GM12878 (cell line): ENCODE results near the gene SELENOM. TPM values are rescaled to one million over a fixed set of nuclear protein-coding genes. Genes with fewer than 3 reads are reported as not detected.

Experiments used
- ATAC-seq: fragments of 200-7000 bp; cut with Tn5 transposase; 3 replicates; pipeline ENCODE4 v1.9.1; 2020; ENCODE audit warnings: mild to moderate bottlenecking, moderate library complexity
- BruUV-seq: library from RNA; stranded (reverse); fragments of 400-500 nt; replicated peaks from 2 replicates; lab custom pipeline; 2021; lab: Mats Ljungman, UMichigan
- CTCF ChIA-PET: fragments of 300-600 bp; sonication (Branson Sonifier 250); formaldehyde crosslinking; extraction: SDS; loops from one replicate; lab custom pipeline; 2021; ENCODE audit warnings: inconsistent platforms; lab: Yijun Ruan, JAX
- POLR2A ChIA-PET: fragments of 350-600 bp; formaldehyde crosslinking; extraction: SDS; loops from one replicate; lab custom pipeline; 2021; ENCODE audit warnings: inconsistent platforms; lab: Charles Lee
- RAD21 ChIA-PET: fragments of 300-600 bp; sonication (Branson Sonifier 250); formaldehyde crosslinking; loops from one replicate; lab custom pipeline; 2023; ENCODE audit warnings: antibody characterized with exemption; ENCODE audit not compliant: unreplicated experiment; lab: Charles Lee
- SMC1A ChIA-PET: fragments of 300-600 bp; sonication (Branson Sonifier 250); formaldehyde crosslinking; loops from one replicate; lab custom pipeline; 2023; ENCODE audit not compliant: unreplicated experiment, uncharacterized antibody; lab: Charles Lee
- DNase-seq: peaks from one replicate; pipeline ENCODE4 v3.0.0-alpha.2; 2011; ENCODE audit warnings: low read depth, low spot score
- FAIRE-seq: peaks from 3 replicates; lab custom pipeline; 2011; peaks lifted over from hg19 to GRCh38; lab: Jason Lieb, UNC
- H2AFZ ChIP-seq: 2 replicates; pipeline ENCODE4 v1.6.0; 2011; ENCODE audit warnings: low read depth, low read length, control low read depth; ENCODE audit not compliant: control insufficient read depth
- H3K27ac ChIP-seq: 2 replicates; pipeline ENCODE4 v1.5.1; 2011; ENCODE audit warnings: control low read depth; ENCODE audit not compliant: control insufficient read depth, insufficient read depth
- H3K27me3 ChIP-seq, 2 experiments: replicated peaks in 1 of 2; 2 replicates each; pipeline versions ENCODE4 v1.6.0 to v1.6.1; 2011; ENCODE audit warnings: low read length in 1 of 2; ENCODE audit not compliant: control insufficient read depth in 2 of 2, insufficient read depth in 2 of 2
- H3K36me3 ChIP-seq, 2 experiments: 2 replicates each; pipeline ENCODE4 v1.5.1; 2011; ENCODE audit warnings: low read length in 1 of 2; ENCODE audit not compliant: control insufficient read depth in 2 of 2, insufficient read depth in 2 of 2
- H3K4me1 ChIP-seq: 2 replicates; pipeline ENCODE4 v1.6.1; 2011; ENCODE audit warnings: mild to moderate bottlenecking, low read length, moderate library complexity, mixed read lengths; ENCODE audit not compliant: control insufficient read depth, insufficient read depth
- H3K4me2 ChIP-seq: 2 replicates; pipeline ENCODE4 v1.6.0; 2011; ENCODE audit warnings: control low read depth; ENCODE audit not compliant: control insufficient read depth, insufficient read depth
- H3K4me3 ChIP-seq: fragments of 200-600 bp; sonication (generic); 2 replicates; pipeline ENCODE4 v1.5.1; 2016
- H3K79me2 ChIP-seq: 2 replicates; pipeline ENCODE4 v1.6.0; 2011; ENCODE audit warnings: low read length; ENCODE audit not compliant: control insufficient read depth, insufficient read depth
- H3K9ac ChIP-seq: 2 replicates; pipeline ENCODE4 v1.8.0; 2011; ENCODE audit warnings: low read length, control low read depth, mixed read lengths; ENCODE audit not compliant: control insufficient read depth, insufficient read depth
- H3K9me3 ChIP-seq: replicated peaks from 3 replicates; pipeline ENCODE4 v1.5.1; 2011; ENCODE audit warnings: mild to moderate bottlenecking, low read length; ENCODE audit not compliant: control insufficient read depth, insufficient read depth
- H4K20me1 ChIP-seq: 2 replicates; pipeline ENCODE4 v1.6.0; 2011; ENCODE audit not compliant: control insufficient read depth, insufficient read depth
- BMI1 ChIP-seq: fragments of 450-650 bp; IDR thresholded peaks from 2 replicates; pipeline ENCODE4 v1.6.1; 2016; ENCODE audit warnings: mild to moderate bottlenecking, moderate library complexity, borderline replicate concordance
- CBX5 ChIP-seq: sonication (generic); IDR thresholded peaks from 2 replicates; pipeline ENCODE4 v1.6.1; 2016; ENCODE audit warnings: low read depth, moderate library complexity, mild to moderate bottlenecking, inconsistent platforms
- CHD2 ChIP-seq: IDR thresholded peaks from 2 replicates; pipeline ENCODE4 v1.6.1; 2011; ENCODE audit warnings: low read depth, low read length, improper control_type of control experiment, borderline replicate concordance
- CREM ChIP-seq: IDR thresholded peaks from 2 replicates; pipeline ENCODE4 v1.6.1; 2014; ENCODE audit warnings: antibody characterized with exemption, low read depth
- FOXM1 ChIP-seq: IDR thresholded peaks from 2 replicates; pipeline ENCODE4 v1.6.1; 2012; ENCODE audit warnings: low read depth, mild to moderate bottlenecking, inconsistent platforms, low read length, moderate library complexity
- GABPA ChIP-seq: IDR thresholded peaks from 2 replicates; pipeline ENCODE4 v1.6.1; 2014; ENCODE audit warnings: antibody characterized with exemption, low read depth, mild to moderate bottlenecking, inconsistent platforms
- KDM1A ChIP-seq: fragments of 200-600 bp; sonication (generic); IDR thresholded peaks from 2 replicates; pipeline ENCODE4 v1.6.1; 2016; ENCODE audit warnings: borderline replicate concordance
- MYB ChIP-seq: fragments of 150-350 bp; IDR thresholded peaks from 2 replicates; pipeline ENCODE4 v1.6.1; 2014; ENCODE audit warnings: mild to moderate bottlenecking, low read depth, low read length, borderline replicate concordance
- NBN ChIP-seq: fragments of 450-650 bp; IDR thresholded peaks from 2 replicates; pipeline ENCODE4 v1.6.1; 2016
- NRF1 ChIP-seq: conservative IDR thresholded peaks from 2 replicates; pipeline ENCODE4 v1.6.1; 2011; ENCODE audit warnings: mild to moderate bottlenecking, low read depth, low read length, improper control_type of control experiment
- RCOR1 ChIP-seq: conservative IDR thresholded peaks from 2 replicates; pipeline ENCODE4 v1.6.1; 2012; ENCODE audit warnings: low read depth, low read length, improper control_type of control experiment
- SIX5 ChIP-seq: IDR thresholded peaks from 2 replicates; pipeline ENCODE4 v1.6.1; 2011; ENCODE audit warnings: mild to moderate bottlenecking, low read depth, low read length, moderate library complexity; ENCODE audit not compliant: severe bottlenecking
- TBL1XR1 ChIP-seq: IDR thresholded peaks from 2 replicates; pipeline ENCODE4 v1.6.1; 2012; ENCODE audit warnings: low read depth, low read length, improper control_type of control experiment
- ZNF207 ChIP-seq: fragments of 450-650 bp; IDR thresholded peaks from 2 replicates; pipeline ENCODE4 v1.6.1; 2014; ENCODE audit warnings: antibody characterized with exemption, mild to moderate bottlenecking, borderline replicate concordance
- ZNF274 ChIP-seq: IDR thresholded peaks from one replicate; pipeline ENCODE4 v1.8.0; 2011; ENCODE audit not compliant: insufficient read length, insufficient read depth
- ZNF384 ChIP-seq: IDR thresholded peaks from 2 replicates; pipeline ENCODE4 v1.6.1; 2012; ENCODE audit warnings: low read depth, mild to moderate bottlenecking, low read length, improper control_type of control experiment, borderline replicate concordance
- WGBS: methylation state at CpG from one replicate; pipeline ENCODE4 v1.1.6; 2016; ENCODE audit warnings: low lambda C conversion rate; ENCODE audit not compliant: insufficient replicate concordance, insufficient coverage; ENCODE audit errors: missing lambda C conversion rate; 5-methylcytosine and 5-hydroxymethylcytosine counted together
- in situ Hi-C: fragments of 300-500 bp; cut with MboI; formaldehyde crosslinking; loops from 9 replicates; pipeline ENCODE4 v1.14.3; 2018; ENCODE audit warnings: mixed read lengths
- intact Hi-C: fragments of 100-400 bp; cut with micrococcal nuclease; formaldehyde crosslinking; loops from one replicate; pipeline ENCODE4 v1.14.2; 2022; ENCODE audit not compliant: unreplicated experiment
- polyA plus RNA-seq, 11 experiments: library from polyadenylated mRNA; depleted of rRNA in 4 of 11; unstranded in 6 of 11; stranded (reverse) in 5 of 11; fragments of >200 nt; fragmentation: Nextera tagmentation in 4 of 11; fragmentation: Illumina TruSeq in 1 of 11; extraction: Ambion mirVana in 4 of 11; extraction: Trizol in 1 of 11; gene quantifications; 1 replicate in 1 of 11; 2 replicates in 10 of 11; pipeline versions ENCODE4 v1.2.1 to v1.2.3, GENCODE V29; 2011 to 2016; ENCODE audit warnings: inconsistent platforms in 2 of 11, missing spikeins in 2 of 11, low read depth in 1 of 11
- total RNA-seq, 4 experiments: library from RNA; depleted of rRNA in 3 of 4; stranded (reverse); fragments of >200 nt in 3 of 4; fragmentation: Illumina TruSeq in 1 of 4; extraction: Trizol in 1 of 4; gene quantifications; 2 replicates each; pipeline versions ENCODE4 v1.2.1 to v1.2.3, GENCODE V29; 2013 to 2021

Gene SELENOM
- total and polyA plus RNA-seq, 10 of the 15 experiments (the other 5 are each of a cell fraction or from before 2014, with no cell fraction given): 0.80 to 8.3 (median 2.0) TPM

DNA sequence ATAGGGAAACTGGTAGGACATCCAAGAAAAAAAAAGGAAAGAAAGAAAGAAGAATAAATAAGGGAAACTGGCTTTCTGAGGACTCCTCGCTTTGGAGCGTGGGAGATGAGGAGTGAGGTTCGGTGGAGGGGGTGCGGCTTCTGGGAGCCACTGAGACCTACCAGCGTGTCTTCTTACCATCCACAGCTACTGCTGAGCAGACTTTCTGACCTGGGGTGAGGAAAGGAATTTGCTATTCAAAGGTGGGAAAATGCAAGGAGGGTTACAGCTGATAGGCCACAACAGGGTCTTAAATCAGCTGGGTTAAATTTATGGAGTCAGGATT is 488 bp upstream of the SELENOM start (continued):
- no peak for TF ChIP-seq FOXM1

DNA sequence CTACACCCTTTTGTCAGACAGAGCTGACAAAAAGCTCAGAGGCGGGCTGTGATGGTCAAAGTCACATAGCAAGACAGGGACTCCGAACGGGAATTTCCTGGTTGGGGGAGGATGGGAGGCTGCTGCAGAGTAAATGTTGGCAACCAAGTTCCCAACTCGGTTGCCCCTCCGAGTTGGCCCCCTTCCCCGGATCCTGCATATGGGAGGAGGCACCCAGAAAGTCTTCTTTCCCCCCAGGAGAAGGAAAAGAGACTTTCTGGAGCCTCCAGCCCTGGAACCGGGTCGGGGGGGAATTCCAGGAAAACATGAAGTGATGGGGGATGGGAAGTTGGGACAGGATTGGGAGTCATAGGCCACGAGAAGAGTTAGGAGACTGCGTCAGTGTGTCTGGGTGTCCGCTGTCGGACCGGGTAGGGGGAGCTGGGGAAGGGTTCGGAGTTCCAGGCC is 614 bp downstream of the SELENOM start:
- H3K4me1 ChIP-seq: no peaks in the 10 kb centered on the region; the same call in 1 of the 2 replicates
- intact Hi-C loops (loop anchor here (5.0 kb wide), 1 partner anchor 166 kb away; no protein-coding TSS in a partner anchor), in situ Hi-C loops (no loop called here)
- H3K4me3 ChIP-seq: no peak overlapping the region
- TF ChIP-seq NRF1: no peak
- SMC1A ChIA-PET: interaction anchor here (1.0 kb wide), 1 partner anchor 125 kb away, joined by 3 read pairs; no protein-coding TSS in a partner anchor
- no peaks in the 10 kb centered on the region for H4K20me1 ChIP-seq
- RAD21 ChIA-PET: interaction anchor here (0.6 to 2.1 kb wide), 3 partner anchors 21 to 107 kb away, joined by 3 to 6 read pairs (median 3); no protein-coding TSS in a partner anchor
- FAIRE-seq: no peak
- peak overlapping the region; percentile 51; the same call in 1 of the 2 replicates for H3K9ac ChIP-seq
- no peaks in the 10 kb centered on the region for H3K27me3 ChIP-seq
- POLR2A ChIA-PET: no interaction called here
- no peak for DNase-seq
- no TSS peak for BruUV-seq
- no peaks in the 10 kb centered on the region for H3K36me3 ChIP-seq
- H3K79me2 ChIP-seq: no peaks in the 10 kb centered on the region
- H2AFZ ChIP-seq: no peak overlapping the region; the same call in 1 of the 2 replicates
- CTCF ChIA-PET: interaction anchor here (0.8 to 3.4 kb wide), 6 partner anchors 22 to 166 kb away, joined by 3 to 19 read pairs (median 8); no protein-coding TSS in a partner anchor
- H3K27ac ChIP-seq: no peak overlapping the region
- 85% methylated on average over 14 of the region's 14 CpGs for WGBS
- no peaks in the 10 kb centered on the region for H3K9me3 ChIP-seq
- H3K4me2 ChIP-seq: peak overlapping the region; percentile 83; the same call in 1 of the 2 replicates
- ATAC-seq: no peak

DNA sequence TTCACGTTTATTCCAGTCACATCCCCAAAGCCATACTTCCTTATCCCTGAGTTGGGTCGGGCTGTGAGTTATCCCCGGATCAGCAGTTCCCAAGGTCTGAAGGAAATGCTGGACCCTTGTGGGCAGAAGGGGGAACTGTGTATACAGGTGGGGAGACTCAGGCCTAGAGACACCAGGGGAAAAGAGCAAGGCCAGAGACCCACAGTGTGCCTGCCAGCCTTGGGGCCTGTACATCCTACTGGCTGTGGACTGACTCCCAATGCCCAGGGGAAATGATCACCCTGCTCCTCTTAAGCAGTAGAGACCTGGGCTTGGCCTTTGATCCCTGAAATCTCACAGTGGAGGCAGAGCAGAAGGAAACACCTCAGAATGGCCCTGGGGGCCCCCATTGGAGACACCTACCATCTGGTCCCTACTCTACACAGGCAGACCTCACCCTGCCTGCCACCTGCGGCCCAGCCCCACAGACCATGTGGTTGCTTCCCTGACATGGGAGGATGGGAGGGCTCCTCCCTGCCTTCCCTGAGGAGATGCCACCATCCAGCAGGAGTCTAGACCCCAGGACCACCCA is 1.3 kb downstream of the SELENOM start:
- Histone ChIP-seq H3K27ac (no peak overlapping the region), H3K9ac (no peak overlapping the region), H3K27me3 (no peaks in the 10 kb centered on the region), H3K36me3 (no peaks in the 10 kb centered on the region), H3K4me3 (no peak overlapping the region), H3K4me1 (no peaks in the 10 kb centered on the region; the same call in 1 of the 2 replicates), H2AFZ (no peak overlapping the region), H3K79me2 (no peaks in the 10 kb centered on the region), H4K20me1 (no peaks in the 10 kb centered on the region), H3K9me3 (no peaks in the 10 kb centered on the region), H3K4me2 (no peak overlapping the region)
- no peak for ATAC-seq
- DNase-seq: no peak
- ChIA-PET SMC1A (no interaction called here), CTCF (interaction anchor here (2.6 to 3.4 kb wide), 2 partner anchors 22 to 167 kb away, joined by 12 to 15 read pairs; no protein-coding TSS in a partner anchor), POLR2A (no interaction called here), RAD21 (no interaction called here)
- BruUV-seq: no TSS peak
- intact Hi-C loops: loop anchor here (5.0 kb wide), 1 partner anchor 166 kb away; no protein-coding TSS in a partner anchor
- 67% methylated on average over 4 of the region's 4 CpGs for WGBS
- no peak for TF ChIP-seq TBL1XR1
- TF ChIP-seq CHD2: no peak
- TF ChIP-seq KDM1A: no peak
- no peak for TF ChIP-seq RCOR1
- no peak for TF ChIP-seq ZNF207
- TF ChIP-seq CREM: no peak
- TF ChIP-seq BMI1: no peak
- no peak for TF ChIP-seq ZNF274
- no peak for TF ChIP-seq MYB
- no peak for TF ChIP-seq GABPA
- no peak for TF ChIP-seq NBN
- no peak for TF ChIP-seq ZNF384
- TF ChIP-seq CBX5: no peak
- no peak for TF ChIP-seq SIX5
- in situ Hi-C loops: no loop called here
- FAIRE-seq: no peak
